ENCODE measurements around the gene CISH. TPM values are rescaled to one million over a fixed set of nuclear protein-coding genes. Genes with fewer than 3 reads are reported as not detected.
A peak's percentile ranks its signal among the peaks of the same experiment; 100 is the strongest.

Gene CISH
- total and polyA plus RNA-seq, 9 of the 15 experiments (the other 6 are each of a cell fraction or from before 2014, with no cell fraction given): 1.7 to 47.7 (median 18.3) TPM

- peak overlapping the region; percentile 85 for H3K27ac ChIP-seq (ENCODE audit: extremely low read depth, low read depth, low read length)
- intact Hi-C loops (cut with micrococcal nuclease): no loop called here
- TF ChIP-seq RBFOX2 (IDR thresholded peaks at IDR 0.05; ENCODE audit: low read depth, low read length) (0 out of 2 replicates have a peak, but pooled peaks have one; percentile 7), BHLHE40 (IDR thresholded peaks at IDR 0.05; ENCODE audit: low read length) (peak; percentile 59), USF1 (CRISPR knock-in tag; IDR thresholded peaks at IDR 0.05) (no peak), CCNT2 (IDR thresholded peaks at IDR 0.05; ENCODE audit: borderline replicate concordance, extremely low read depth, insufficient read length, low read depth, low read length) (peak; percentile 27), ZNF134 (CRISPR knock-in tag; conservative IDR thresholded peaks at IDR 0.05) (0 out of 2 replicates have a peak, but pooled peaks have one; percentile 8), ESRRB (CRISPR knock-in tag; IDR thresholded peaks at IDR 0.05; ENCODE audit: borderline replicate concordance) (0 out of 2 replicates have a peak, but pooled peaks have one; percentile 37), ZBTB17 (CRISPR knock-in tag; IDR thresholded peaks at IDR 0.05) (peak; percentile 46), ZBTB9 (CRISPR knock-in tag; IDR thresholded peaks at IDR 0.05) (0 out of 2 replicates have a peak, but pooled peaks have one; percentile 13), DMBX1 (CRISPR knock-in tag; IDR thresholded peaks at IDR 0.05; ENCODE audit: borderline replicate concordance) (no peak), MYC (IDR thresholded peaks at IDR 0.05; ENCODE audit: low read depth, low read length) (no peak), MYC (CRISPR knock-in tag; IDR thresholded peaks at IDR 0.05; ENCODE audit: borderline replicate concordance, low read depth) (peak; percentile 41; the same call in 1 of the 2 replicates), ZNF551 (CRISPR knock-in tag; IDR thresholded peaks at IDR 0.05) (0 out of 2 replicates have a peak, but pooled peaks have one; percentile 21), TAF7 (tag; IDR thresholded peaks at IDR 0.05) (no peak), E4F1 (CRISPR knock-in tag; IDR thresholded peaks at IDR 0.05; ENCODE audit: borderline replicate concordance) (peak; percentile 48; the same call in 1 of the 2 replicates)
Observed at GRCh38 chr3:50605901-50606326, 5.7 kb downstream of the CISH start.

More at GRCh38 chr3:50605901-50606326, 5.7 kb downstream of the CISH start:
- Histone ChIP-seq H3K9me1 (ENCODE audit: control insufficient read depth, insufficient read depth, low read length) (peaks cover 3% of the 10 kb centered on the region), H3K27me3 (ENCODE audit: control insufficient read depth in 2 of 2, insufficient read depth in 2 of 2, low read length in 2 of 2) (no peaks in the 10 kb centered on the region), H3K79me2 (ENCODE audit: control insufficient read depth, insufficient read depth, low read length) (peaks cover 80% of the 10 kb centered on the region), H3K36me3 (ENCODE audit: control insufficient read depth, insufficient read depth, low read length) (peaks cover 75% of the 10 kb centered on the region), H3K4me3 (peak overlapping the region; percentile 87), H3K4me2 (ENCODE audit: insufficient read depth, low read length) (peak overlapping the region; percentile 95), H2AFZ (ENCODE audit: low read depth, low read length) (no peak overlapping the region), H3K4me1 (replicated peaks in 1 of 2; ENCODE audit: control insufficient read depth in 2 of 2, insufficient read depth in 2 of 2, low read length in 2 of 2) (peaks cover 52 to 56% of the 10 kb centered on the region in 2 experiments), H4K20me1 (replicated peaks; ENCODE audit: control insufficient read depth, insufficient read depth, low read length) (peaks cover 36% of the 10 kb centered on the region), H3K9ac (ENCODE audit: insufficient read depth in 1 of 2, low read depth in 2 of 2, low read length in 2 of 2) (peak overlapping the region; percentile 87 to 92), H3K9me3 (replicated peaks; ENCODE audit: control insufficient read depth, insufficient read depth, low read depth, low read length) (no peaks in the 10 kb centered on the region)
- FAIRE-seq (no peak), DNase-seq (ENCODE audit: extremely low read depth in 1 of 4, low spot score in 3 of 4) (no peak), ATAC-seq (no peak)
- in situ Hi-C loops (cut with MboI): no loop called here
- POLR2A ChIA-PET: interaction anchor here (0.5 to 4.8 kb wide), 5 partner anchors 8 to 707 kb away, joined by 3 to 22 read pairs (median 3); partner anchors contain the start of gene HEMK1
- no TSS peak for BruUV-seq (replicated peaks)
- 42% methylated on average over 4 of the region's 5 CpGs for WGBS (ENCODE audit: insufficient coverage, low coverage, missing lambda C conversion rate)
- CTCF ChIA-PET (ENCODE audit: low intra/inter-chr PET ratio): no interaction called here

Data from K562 (cell line).